BLaER1 (cell line): ENCODE data around the gene ERH.

Experiments
- H3K27ac ChIP-seq: shearing (Covaris generic); formaldehyde crosslinking; 2 replicates; pipeline ENCODE4 v1.8.1; 2022
- H3K27me3 ChIP-seq: shearing (Covaris generic); formaldehyde crosslinking; 2 replicates; pipeline ENCODE4 v1.8.1; 2022
- H3K36me3 ChIP-seq: shearing (Covaris generic); formaldehyde crosslinking; 2 replicates; pipeline ENCODE4 v1.8.1; 2022
- H3K4me1 ChIP-seq: shearing (Covaris generic); formaldehyde crosslinking; 2 replicates; pipeline ENCODE4 v1.8.1; 2022
- H3K4me2 ChIP-seq: shearing (Covaris generic); formaldehyde crosslinking; 2 replicates; pipeline ENCODE4 v1.8.1; 2022
- H3K4me3 ChIP-seq: shearing (Covaris generic); formaldehyde crosslinking; 2 replicates; pipeline ENCODE4 v1.8.1; 2022
- H3K9ac ChIP-seq: shearing (Covaris generic); formaldehyde crosslinking; 2 replicates; pipeline ENCODE4 v1.8.1; 2022
- H3K9me3 ChIP-seq: shearing (Covaris generic); formaldehyde crosslinking; 2 replicates; pipeline ENCODE4 v1.8.1; 2022
- H4K20me1 ChIP-seq: shearing (Covaris generic); formaldehyde crosslinking; 2 replicates; pipeline ENCODE4 v1.8.1; 2022
- Cebpa-rat ChIP-seq: shearing (Covaris generic); IDR thresholded peaks from 2 replicates; pipeline ENCODE4 v1.8.1; 2022

The ERH gene

DNA sequence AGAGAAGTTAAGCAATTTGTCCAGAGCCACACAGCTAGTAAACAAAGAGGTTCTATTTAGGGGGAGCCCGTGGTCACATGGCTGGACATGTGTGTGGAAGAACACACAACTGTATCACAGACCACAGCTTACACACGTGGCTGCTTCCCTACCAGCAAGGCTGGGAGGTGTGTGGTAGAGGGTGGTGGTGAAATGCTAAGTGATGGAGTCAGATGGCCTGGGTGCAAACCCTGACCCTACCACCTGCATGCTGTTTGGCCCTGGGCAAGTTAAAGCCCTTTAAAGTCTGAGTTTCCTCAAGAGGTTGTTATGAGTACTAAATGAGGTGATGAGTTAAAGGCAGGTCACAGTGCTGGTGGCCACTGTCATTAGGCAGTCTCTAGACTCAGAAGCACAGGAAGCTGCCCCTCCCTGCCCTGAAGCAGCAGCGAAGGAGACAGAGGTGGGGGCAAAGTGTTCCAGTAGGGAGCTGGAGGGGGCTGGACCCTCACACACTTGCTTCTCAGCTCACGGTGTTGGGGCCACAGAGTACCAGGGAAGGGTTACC lies 64.2 kb downstream of the ERH start:
- no peaks in the 10 kb centered on the region for H3K9me3 ChIP-seq
- no peak overlapping the region for H3K27ac ChIP-seq
- peaks cover 31% of the 10 kb centered on the region for H3K4me1 ChIP-seq
- H3K4me2 ChIP-seq: no peak overlapping the region
- TF ChIP-seq Cebpa-rat: no peak
- no peaks in the 10 kb centered on the region for H3K27me3 ChIP-seq
- no peaks in the 10 kb centered on the region for H3K36me3 ChIP-seq
- no peak overlapping the region for H3K4me3 ChIP-seq
- H3K9ac ChIP-seq: no peak overlapping the region
- no peaks in the 10 kb centered on the region for H4K20me1 ChIP-seq

DNA sequence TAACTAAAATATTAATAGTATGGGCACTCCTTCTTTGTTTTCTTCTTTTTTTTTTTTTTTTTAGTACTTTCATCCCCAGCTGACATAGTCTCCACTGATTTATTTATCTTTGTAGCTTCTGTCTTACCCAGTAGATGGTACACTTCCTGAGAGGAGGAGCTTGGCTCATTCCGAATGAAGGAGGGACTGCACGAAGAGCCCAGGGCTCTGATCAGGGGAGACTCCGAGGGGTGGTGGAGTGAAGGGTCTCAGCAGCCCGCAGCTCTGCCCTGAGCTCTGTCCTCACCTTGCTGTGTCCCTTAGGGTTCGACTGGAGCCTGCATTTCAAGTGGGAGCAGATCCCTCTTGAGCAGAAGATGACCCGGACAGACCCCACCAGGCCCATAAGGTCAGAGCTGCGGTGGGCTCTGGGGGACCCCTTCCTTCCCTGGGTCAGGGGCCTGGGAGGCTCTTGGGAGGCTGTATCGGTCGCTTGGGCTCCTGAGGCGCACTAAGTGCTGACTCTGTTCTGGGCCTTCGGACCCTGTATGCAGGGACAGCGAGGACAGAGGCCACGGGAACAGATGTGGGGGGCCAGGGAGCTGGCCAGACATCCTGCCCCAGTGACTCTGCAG lies 65.2 kb downstream of the ERH start:
- H3K9ac ChIP-seq: no peak overlapping the region
- H3K4me2 ChIP-seq: no peak overlapping the region
- H3K27me3 ChIP-seq: no peaks in the 10 kb centered on the region
- no peaks in the 10 kb centered on the region for H4K20me1 ChIP-seq
- H3K27ac ChIP-seq: no peak overlapping the region
- TF ChIP-seq Cebpa-rat: no peak
- H3K4me3 ChIP-seq: no peak overlapping the region
- H3K4me1 ChIP-seq: peaks cover 29% of the 10 kb centered on the region
- no peaks in the 10 kb centered on the region for H3K36me3 ChIP-seq
- no peaks in the 10 kb centered on the region for H3K9me3 ChIP-seq

DNA sequence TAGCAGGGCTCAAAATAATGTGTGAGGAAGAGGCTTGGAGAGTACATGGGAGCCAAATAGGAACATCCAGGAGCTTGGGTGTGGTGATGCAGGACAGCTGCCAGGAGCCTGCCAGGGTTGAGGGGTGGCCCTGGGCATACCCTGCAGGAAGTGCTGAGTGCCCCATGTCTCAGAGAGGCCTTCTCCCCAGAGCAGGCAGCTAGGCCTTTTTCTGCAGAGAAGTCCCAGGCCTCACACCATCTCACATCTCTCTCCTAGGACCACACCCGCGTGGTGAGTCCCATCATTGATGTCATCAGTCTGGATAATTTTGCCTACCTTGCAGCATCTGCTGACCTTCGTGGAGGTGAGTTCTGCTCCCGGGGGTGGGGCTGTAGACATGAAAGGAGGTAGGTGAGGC lies 66.9 kb downstream of the ERH start:
- Histone ChIP-seq H3K9me3 (no peaks in the 10 kb centered on the region), H3K9ac (no peak overlapping the region), H3K4me2 (no peak overlapping the region), H3K36me3 (no peaks in the 10 kb centered on the region), H3K4me1 (peaks cover 20% of the 10 kb centered on the region), H3K4me3 (no peak overlapping the region), H3K27ac (no peak overlapping the region), H3K27me3 (no peaks in the 10 kb centered on the region), H4K20me1 (no peaks in the 10 kb centered on the region)
- TF ChIP-seq Cebpa-rat: no peak
